ENCODE measurements around the gene EPB41L2. TPM values are rescaled to one million over a fixed set of nuclear protein-coding genes. Genes with fewer than 3 reads are reported as not detected.

EPB41L2 gene
- total and polyA plus RNA-seq, 4 experiments from 2014 or later: 3.3 to 24.3 (median 12.7) TPM

- ChIA-PET CTCF (ENCODE audit: partially characterized antibody) (no interaction called here), POLR2A (ENCODE audit: partially characterized antibody) (no interaction called here)
- intact Hi-C loops (cut with micrococcal nuclease): no loop called here
- no peak overlapping the region for H3K4me3 ChIP-seq (ENCODE audit: low read length in 2 of 2)
- peaks cover 10 to 24% of the 10 kb centered on the region in 2 donors for H3K36me3 Mint-ChIP-seq
- no peaks in the 10 kb centered on the region for H3K27me3 ChIP-seq (ENCODE audit: insufficient read depth, low read length)
- no peak for DNase-seq
- H3K27ac ChIP-seq (ENCODE audit: low read depth, low read length): no peak overlapping the region
- H3K4me1 ChIP-seq (ENCODE audit: insufficient read depth, low read length): no peaks in the 10 kb centered on the region
- H3K4me1 Mint-ChIP-seq: peaks cover 0 to 5% (median 2%) of the 10 kb centered on the region in 4 donors
- H3K36me3 ChIP-seq (ENCODE audit: insufficient read depth, low read length): no peaks in the 10 kb centered on the region
- H3K27ac Mint-ChIP-seq: no peak overlapping the region
- no peaks in the 10 kb centered on the region for H3K27me3 Mint-ChIP-seq
- peaks cover 0 to 35% (median 27%) of the 10 kb centered on the region in 8 donors for H3K9me3 Mint-ChIP-seq
- peaks cover 0 to 4% of the 10 kb centered on the region in 2 donors for H3K9me3 ChIP-seq (ENCODE audit: control insufficient read depth in 1 of 2, low read length in 2 of 2)
- H3K4me3 Mint-ChIP-seq: no peak overlapping the region
These were observed 58.1 kb downstream of the EPB41L2 start for GRCh38 chr6:131004936-131005335.

GRCh38 chr6:131004387-131004755 is 58.7 kb downstream of the EPB41L2 start:
- H3K27ac ChIP-seq (ENCODE audit: low read depth, low read length): no peak overlapping the region
- intact Hi-C loops (cut with micrococcal nuclease): no loop called here
- POLR2A ChIA-PET (ENCODE audit: partially characterized antibody): no interaction called here
- DNase-seq: no peak
- H3K4me1 Mint-ChIP-seq: peaks cover 0 to 5% (median 2%) of the 10 kb centered on the region in 4 donors
- no peaks in the 10 kb centered on the region for H3K27me3 ChIP-seq (ENCODE audit: insufficient read depth, low read length)
- no peak overlapping the region for H3K4me3 Mint-ChIP-seq
- peaks cover 8 to 20% of the 10 kb centered on the region in 2 donors for H3K36me3 Mint-ChIP-seq
- no peaks in the 10 kb centered on the region for H3K36me3 ChIP-seq (ENCODE audit: insufficient read depth, low read length)
- no peaks in the 10 kb centered on the region for H3K4me1 ChIP-seq (ENCODE audit: insufficient read depth, low read length)
- no peaks in the 10 kb centered on the region for H3K27me3 Mint-ChIP-seq
- no peak overlapping the region for H3K4me3 ChIP-seq (ENCODE audit: low read length in 2 of 2)
- peaks cover 0 to 31% (median 24%) of the 10 kb centered on the region in 8 donors for H3K9me3 Mint-ChIP-seq
- peaks cover 0 to 4% of the 10 kb centered on the region in 2 donors for H3K9me3 ChIP-seq (ENCODE audit: control insufficient read depth in 1 of 2, low read length in 2 of 2)
- no peak overlapping the region for H3K27ac Mint-ChIP-seq
- CTCF ChIA-PET (ENCODE audit: partially characterized antibody): no interaction called here

- CTCF ChIA-PET (ENCODE audit: partially characterized antibody): no interaction called here
- intact Hi-C loops (cut with micrococcal nuclease): no loop called here
- Mint-ChIP-seq H3K4me3 (no peak overlapping the region), H3K27ac (no peak overlapping the region), H3K27me3 (no peaks in the 10 kb centered on the region), H3K9me3 (peaks cover 0 to 25% (median 17%) of the 10 kb centered on the region in 8 donors), H3K4me1 (peaks cover 0 to 5% (median 2%) of the 10 kb centered on the region in 4 donors), H3K36me3 (peaks cover 6 to 18% of the 10 kb centered on the region in 2 donors)
- DNase-seq: no peak
- peaks cover 0 to 4% of the 10 kb centered on the region in 2 donors for H3K9me3 ChIP-seq (ENCODE audit: control insufficient read depth in 1 of 2, low read length in 2 of 2)
- H3K36me3 ChIP-seq (ENCODE audit: insufficient read depth, low read length): no peaks in the 10 kb centered on the region
- H3K4me3 ChIP-seq (ENCODE audit: low read length in 2 of 2): no peak overlapping the region
- H3K4me1 ChIP-seq (ENCODE audit: insufficient read depth, low read length): no peaks in the 10 kb centered on the region
- POLR2A ChIA-PET (ENCODE audit: partially characterized antibody): no interaction called here
- no peaks in the 10 kb centered on the region for H3K27me3 ChIP-seq (ENCODE audit: insufficient read depth, low read length)
- no peak overlapping the region for H3K27ac ChIP-seq (ENCODE audit: low read depth, low read length)
These were observed 59.3 kb downstream of the EPB41L2 start for GRCh38 chr6:131003488-131004386.

- Histone ChIP-seq H3K27ac (ENCODE audit: low read depth, low read length) (no peak overlapping the region), H3K4me1 (ENCODE audit: insufficient read depth, low read length) (no peaks in the 10 kb centered on the region), H3K27me3 (ENCODE audit: insufficient read depth, low read length) (no peaks in the 10 kb centered on the region), H3K4me3 (ENCODE audit: low read length in 2 of 2) (no peak overlapping the region), H3K36me3 (ENCODE audit: insufficient read depth, low read length) (no peaks in the 10 kb centered on the region), H3K9me3 (ENCODE audit: control insufficient read depth in 1 of 2, low read length in 2 of 2) (peaks cover 0 to 3% of the 10 kb centered on the region in 2 donors)
- Mint-ChIP-seq H3K36me3 (peaks cover 3 to 12% of the 10 kb centered on the region in 2 donors), H3K27me3 (no peaks in the 10 kb centered on the region), H3K27ac (no peak overlapping the region), H3K4me1 (peaks cover 0 to 5% (median 2%) of the 10 kb centered on the region in 4 donors), H3K4me3 (no peak overlapping the region), H3K9me3 (peaks cover 0 to 15% (median 11%) of the 10 kb centered on the region in 8 donors)
- no peak for DNase-seq
- intact Hi-C loops (cut with micrococcal nuclease): no loop called here
- ChIA-PET POLR2A (ENCODE audit: partially characterized antibody) (no interaction called here), CTCF (ENCODE audit: partially characterized antibody) (no interaction called here)
These were observed 60.4 kb downstream of the EPB41L2 start for GRCh38 chr6:131002661-131002980.

GRCh38 chr6:131001945-131002660 is 60.9 kb downstream of the EPB41L2 start:
- Mint-ChIP-seq H3K27ac (no peak overlapping the region), H3K4me1 (peaks cover 0 to 5% (median 2%) of the 10 kb centered on the region in 4 donors), H3K36me3 (peaks cover 0 to 6% of the 10 kb centered on the region in 2 donors), H3K4me3 (no peak overlapping the region), H3K9me3 (peaks cover 0 to 10% (median 6%) of the 10 kb centered on the region in 8 donors), H3K27me3 (no peaks in the 10 kb centered on the region)
- Histone ChIP-seq H3K4me3 (ENCODE audit: low read length in 2 of 2) (no peak overlapping the region), H3K36me3 (ENCODE audit: insufficient read depth, low read length) (no peaks in the 10 kb centered on the region), H3K9me3 (ENCODE audit: control insufficient read depth in 1 of 2, low read length in 2 of 2) (no peaks in the 10 kb centered on the region), H3K27me3 (ENCODE audit: insufficient read depth, low read length) (no peaks in the 10 kb centered on the region), H3K27ac (ENCODE audit: low read depth, low read length) (no peak overlapping the region), H3K4me1 (ENCODE audit: insufficient read depth, low read length) (no peaks in the 10 kb centered on the region)
- no peak for DNase-seq
- CTCF ChIA-PET (ENCODE audit: partially characterized antibody): no interaction called here
- POLR2A ChIA-PET (ENCODE audit: partially characterized antibody): no interaction called here
- intact Hi-C loops (cut with micrococcal nuclease): no loop called here

GRCh38 chr6:131001111-131001736 is 61.8 kb downstream of the EPB41L2 start:
- ChIA-PET CTCF (ENCODE audit: partially characterized antibody) (no interaction called here), POLR2A (ENCODE audit: partially characterized antibody) (no interaction called here)
- Mint-ChIP-seq H3K4me3 (no peak overlapping the region), H3K36me3 (no peaks in the 10 kb centered on the region), H3K27ac (no peak overlapping the region), H3K27me3 (no peaks in the 10 kb centered on the region), H3K9me3 (peaks cover 0 to 4% (median 0%) of the 10 kb centered on the region in 8 donors), H3K4me1 (peaks cover 0 to 5% (median 2%) of the 10 kb centered on the region in 4 donors)
- Histone ChIP-seq H3K27me3 (ENCODE audit: insufficient read depth, low read length) (no peaks in the 10 kb centered on the region), H3K36me3 (ENCODE audit: insufficient read depth, low read length) (no peaks in the 10 kb centered on the region), H3K4me3 (ENCODE audit: low read length in 2 of 2) (no peak overlapping the region), H3K4me1 (ENCODE audit: insufficient read depth, low read length) (no peaks in the 10 kb centered on the region), H3K9me3 (ENCODE audit: control insufficient read depth in 1 of 2, low read length in 2 of 2) (no peaks in the 10 kb centered on the region), H3K27ac (ENCODE audit: low read depth, low read length) (no peak overlapping the region)
- no peak for DNase-seq
- intact Hi-C loops (cut with micrococcal nuclease): no loop called here

GRCh38 chr6:131000544-131000943 is 62.5 kb downstream of the EPB41L2 start:
- Histone ChIP-seq H3K9me3 (ENCODE audit: control insufficient read depth in 1 of 2, low read length in 2 of 2) (no peaks in the 10 kb centered on the region), H3K36me3 (ENCODE audit: insufficient read depth, low read length) (no peaks in the 10 kb centered on the region), H3K4me3 (ENCODE audit: low read length in 2 of 2) (no peak overlapping the region), H3K27me3 (ENCODE audit: insufficient read depth, low read length) (no peaks in the 10 kb centered on the region), H3K4me1 (ENCODE audit: insufficient read depth, low read length) (no peaks in the 10 kb centered on the region), H3K27ac (ENCODE audit: low read depth, low read length) (no peak overlapping the region)
- no peak for DNase-seq
- no peak overlapping the region for H3K27ac Mint-ChIP-seq
- H3K4me1 Mint-ChIP-seq: peaks cover 0 to 4% (median 2%) of the 10 kb centered on the region in 4 donors
- CTCF ChIA-PET (ENCODE audit: partially characterized antibody): no interaction called here
- H3K9me3 Mint-ChIP-seq: peaks cover 0 to 3% (median 0%) of the 10 kb centered on the region in 8 donors
- H3K36me3 Mint-ChIP-seq: peaks cover 0 to 3% of the 10 kb centered on the region in 2 donors
- POLR2A ChIA-PET (ENCODE audit: partially characterized antibody): no interaction called here
- no peak overlapping the region for H3K4me3 Mint-ChIP-seq
- intact Hi-C loops (cut with micrococcal nuclease): no loop called here
- H3K27me3 Mint-ChIP-seq: no peaks in the 10 kb centered on the region

All from CD4-positive, alpha-beta memory T cell (primary cell).